GM19468 (cell line): ENCODE results near the gene ARHGAP23.

ENCODE experiments used
- ATAC-seq: cut with Tn5 transposase; IDR thresholded peaks from one replicate; pipeline ENCODE4 v1.9.1; 2021; ENCODE audit warnings: mild to moderate bottlenecking, moderate library complexity, moderate number of reproducible peaks; ENCODE audit not compliant: unreplicated experiment; ENCODE audit errors: extremely low read depth

Gene ARHGAP23

GRCh38 chr17:38428112-38428642, at the start of gene ARHGAP23:
Gene ARHGAP23, plus strand, starts transcription at chr17:38428464. Its CDS starts 22 bp downstream, at chr17:38428486.
- ATAC-seq, result no peak

GRCh38 chr17:38379448-38379847, 48.8 kb upstream of the ARHGAP23 start:
- no peak for ATAC-seq

- ATAC-seq, result no peak
Observed at GRCh38 chr17:38395090-38395489, 33.2 kb upstream of the ARHGAP23 start.

- ATAC-seq, result no peak
Observed at GRCh38 chr17:38397227-38397626, 31.0 kb upstream of the ARHGAP23 start.

GRCh38 chr17:38400286-38400685, 28.0 kb upstream of the ARHGAP23 start:
- no peak for ATAC-seq

- no peak for ATAC-seq
Observed at GRCh38 chr17:38401459-38401858, 26.8 kb upstream of the ARHGAP23 start.

- no peak for ATAC-seq
Observed at GRCh38 chr17:38402897-38403296, 25.4 kb upstream of the ARHGAP23 start.

GRCh38 chr17:38403491-38403890, 24.8 kb upstream of the ARHGAP23 start:
- no peak for ATAC-seq

GRCh38 chr17:38404174-38404943, 23.9 kb upstream of the ARHGAP23 start:
- ATAC-seq, result no peak

- ATAC-seq, result no peak
Observed at GRCh38 chr17:38405654-38406053, 22.6 kb upstream of the ARHGAP23 start.

- no peak for ATAC-seq
Observed at GRCh38 chr17:38410201-38410600, 18.1 kb upstream of the ARHGAP23 start.

- no peak for ATAC-seq
Observed at GRCh38 chr17:38415250-38416194, 12.7 kb upstream of the ARHGAP23 start.

GRCh38 chr17:38416840-38417209, 11.4 kb upstream of the ARHGAP23 start:
- no peak for ATAC-seq

GRCh38 chr17:38417210-38417951, 10.9 kb upstream of the ARHGAP23 start:
- ATAC-seq, result no peak

GRCh38 chr17:38418062-38418692, 10.1 kb upstream of the ARHGAP23 start:
- no peak for ATAC-seq

GRCh38 chr17:38418693-38419507, 9.4 kb upstream of the ARHGAP23 start:
- ATAC-seq, result no peak

- ATAC-seq, result no peak
Observed at GRCh38 chr17:38419508-38419981, 8.7 kb upstream of the ARHGAP23 start.

- ATAC-seq, result no peak
Observed at GRCh38 chr17:38420518-38420917, 7.7 kb upstream of the ARHGAP23 start.
